ENCODE results near the gene RAB8B.

The RAB8B gene

GRCh38 chr15:63165166-63165859, 24.1 kb upstream of the RAB8B start:
- Histone ChIP-seq H3K27ac (ENCODE audit: low read depth, low read length) (no peak overlapping the region), H3K4me2 (ENCODE audit: low read depth, low read length, poor library complexity, severe bottlenecking) (no peak overlapping the region), H3K4me3 (ENCODE audit: insufficient read depth, low read length, poor library complexity, severe bottlenecking) (no peak overlapping the region), H3K9me3 (ENCODE audit: insufficient read depth, low read length) (no peaks in the 10 kb centered on the region), H3K9ac (ENCODE audit: low read length) (no peak overlapping the region), H3K36me3 (ENCODE audit: low read length) (no peaks in the 10 kb centered on the region), H3K79me2 (ENCODE audit: insufficient read depth, low read length) (no peaks in the 10 kb centered on the region), H3K27me3 (ENCODE audit: low read length) (no peaks in the 10 kb centered on the region), H4K20me1 (ENCODE audit: low read depth, low read length) (no peaks in the 10 kb centered on the region), H3K9me2 (replicated peaks; ENCODE audit: insufficient read depth, low read length) (no peaks in the 10 kb centered on the region), H2AFZ (ENCODE audit: low read depth, low read length, severe bottlenecking) (no peak overlapping the region), H3F3A (ENCODE audit: insufficient read depth) (no peaks in the 10 kb centered on the region; the same call in 1 of the 2 replicates)
- TF ChIP-seq CTCF (IDR thresholded peaks at IDR 0.05; ENCODE audit: insufficient read depth, low read length, poor library complexity, severe bottlenecking), result no peak
- TF ChIP-seq EZH2phosphoT487 (conservative IDR thresholded peaks at IDR 0.05; ENCODE audit: low read length), result no peak

DNA sequence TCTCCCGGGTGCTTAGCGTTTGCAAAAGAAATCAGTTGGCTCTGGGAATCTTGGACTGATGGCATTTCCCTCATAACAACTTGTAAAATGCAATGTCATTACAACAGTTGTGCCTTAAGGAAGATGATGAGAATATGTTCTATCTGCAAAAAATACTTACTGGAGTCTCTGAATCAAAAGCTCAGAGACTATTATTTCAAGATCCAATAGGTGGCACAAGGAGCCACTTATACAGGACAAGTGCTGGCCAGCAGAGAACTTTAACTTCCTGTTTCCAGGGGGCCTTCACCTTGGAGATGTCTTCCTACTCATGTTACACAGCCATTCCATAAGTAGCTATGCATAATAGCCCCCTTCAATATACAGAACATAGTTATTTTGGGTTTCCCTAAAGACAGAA, 23.2 kb upstream of the RAB8B start:
- H4K20me1 ChIP-seq (ENCODE audit: low read depth, low read length), result no peaks in the 10 kb centered on the region
- H3F3A ChIP-seq (ENCODE audit: insufficient read depth), result no peaks in the 10 kb centered on the region
- H2AFZ ChIP-seq (ENCODE audit: low read depth, low read length, severe bottlenecking), result no peak overlapping the region
- no peak overlapping the region for H3K4me2 ChIP-seq (ENCODE audit: low read depth, low read length, poor library complexity, severe bottlenecking)
- H3K79me2 ChIP-seq (ENCODE audit: insufficient read depth, low read length), result no peaks in the 10 kb centered on the region
- no peaks in the 10 kb centered on the region for H3K9me2 ChIP-seq (replicated peaks; ENCODE audit: insufficient read depth, low read length)
- H3K36me3 ChIP-seq (ENCODE audit: low read length), result no peaks in the 10 kb centered on the region
- H3K9ac ChIP-seq (ENCODE audit: low read length), result no peak overlapping the region
- H3K27me3 ChIP-seq (ENCODE audit: low read length), result no peaks in the 10 kb centered on the region
- H3K27ac ChIP-seq (ENCODE audit: low read depth, low read length), result no peak overlapping the region
- no peaks in the 10 kb centered on the region for H3K9me3 ChIP-seq (ENCODE audit: insufficient read depth, low read length)
- H3K4me3 ChIP-seq (ENCODE audit: insufficient read depth, low read length, poor library complexity, severe bottlenecking), result no peak overlapping the region
- no peak for TF ChIP-seq EZH2phosphoT487 (conservative IDR thresholded peaks at IDR 0.05; ENCODE audit: low read length)
- TF ChIP-seq CTCF (IDR thresholded peaks at IDR 0.05; ENCODE audit: insufficient read depth, low read length, poor library complexity, severe bottlenecking), result peak; percentile 25

DNA sequence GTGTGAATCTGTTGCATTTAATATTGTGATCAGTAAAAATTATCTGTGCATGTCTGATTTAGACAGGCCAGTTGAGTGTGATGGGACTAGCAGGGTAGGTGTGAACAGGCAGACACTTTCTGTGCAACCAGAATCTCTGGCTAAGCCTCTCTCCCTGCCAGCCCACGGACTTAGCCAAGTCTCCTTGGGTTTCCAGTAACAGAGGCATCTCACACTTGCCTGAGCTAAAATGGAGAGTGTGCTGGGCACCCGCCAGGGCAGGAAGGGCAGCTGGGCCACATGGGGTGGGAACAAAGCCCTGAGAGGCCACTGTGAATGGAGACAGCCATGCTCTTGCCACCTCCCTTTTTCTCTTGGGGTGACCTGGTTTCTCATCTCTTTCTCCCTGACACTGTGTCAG, 19.6 kb upstream of the RAB8B start:
- Histone ChIP-seq H3F3A (ENCODE audit: insufficient read depth) (no peaks in the 10 kb centered on the region), H3K79me2 (ENCODE audit: insufficient read depth, low read length) (no peaks in the 10 kb centered on the region), H3K27ac (ENCODE audit: low read depth, low read length) (no peak overlapping the region), H3K4me2 (ENCODE audit: low read depth, low read length, poor library complexity, severe bottlenecking) (no peak overlapping the region), H3K36me3 (ENCODE audit: low read length) (no peaks in the 10 kb centered on the region), H3K9me2 (replicated peaks; ENCODE audit: insufficient read depth, low read length) (no peaks in the 10 kb centered on the region), H3K9ac (ENCODE audit: low read length) (no peak overlapping the region), H2AFZ (ENCODE audit: low read depth, low read length, severe bottlenecking) (peak overlapping the region; percentile 62), H4K20me1 (ENCODE audit: low read depth, low read length) (no peaks in the 10 kb centered on the region), H3K27me3 (ENCODE audit: low read length) (no peaks in the 10 kb centered on the region), H3K9me3 (ENCODE audit: insufficient read depth, low read length) (no peaks in the 10 kb centered on the region), H3K4me3 (ENCODE audit: insufficient read depth, low read length, poor library complexity, severe bottlenecking) (no peak overlapping the region)
- TF ChIP-seq CTCF (IDR thresholded peaks at IDR 0.05; ENCODE audit: insufficient read depth, low read length, poor library complexity, severe bottlenecking) (no peak), EZH2phosphoT487 (conservative IDR thresholded peaks at IDR 0.05; ENCODE audit: low read length) (no peak)
